Breast epithelium (tissue), 3 donors: ENCODE measurements around the gene PPP6R1.

ENCODE experiments used
- POLR2A ChIP-seq: fragments of 450-650 bp; IDR thresholded peaks from one replicate; pipeline ENCODE4 v1.6.1; 2016; ENCODE audit warnings: antibody characterized with exemption, mild to moderate bottlenecking, moderate library complexity
- POLR2AphosphoS5 ChIP-seq, 3 donors: sonication (generic); formaldehyde crosslinking; IDR thresholded peaks; one replicate each; pipeline ENCODE4 v1.6.1; 2017; ENCODE audit warnings: antibody characterized with exemption in 3 of 3
- TF ChIP-seq, protein P1 (sequence below), 3 donors: fragments of 450-650 bp; IDR thresholded peaks; one replicate each; pipeline ENCODE4 v1.5.1; 2016 to 2017; ENCODE audit warnings: antibody characterized with exemption in 3 of 3, mild to moderate bottlenecking in 3 of 3, moderate library complexity in 3 of 3

DNA sequence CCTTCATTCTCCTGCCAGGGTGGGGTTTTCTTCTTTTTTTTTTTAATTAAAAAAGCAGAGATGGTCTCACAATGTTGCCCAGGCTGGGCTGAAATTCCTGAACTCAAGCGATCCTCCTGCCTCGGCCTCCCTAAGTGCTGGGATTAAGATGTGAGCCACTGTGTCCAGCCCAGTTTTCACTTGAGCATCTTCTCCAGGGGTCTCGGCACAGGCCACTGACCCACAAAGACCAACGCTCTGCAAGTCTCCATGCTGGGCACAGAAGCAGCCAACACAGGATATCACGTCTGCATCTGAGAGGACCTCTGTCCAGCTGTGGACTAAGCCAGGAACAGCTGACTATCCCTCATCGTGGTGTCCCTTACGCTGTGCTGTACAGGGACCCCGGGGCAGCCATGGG, 20.8 kb downstream of the PPP6R1 start:
- TF ChIP-seq, protein P1, sequence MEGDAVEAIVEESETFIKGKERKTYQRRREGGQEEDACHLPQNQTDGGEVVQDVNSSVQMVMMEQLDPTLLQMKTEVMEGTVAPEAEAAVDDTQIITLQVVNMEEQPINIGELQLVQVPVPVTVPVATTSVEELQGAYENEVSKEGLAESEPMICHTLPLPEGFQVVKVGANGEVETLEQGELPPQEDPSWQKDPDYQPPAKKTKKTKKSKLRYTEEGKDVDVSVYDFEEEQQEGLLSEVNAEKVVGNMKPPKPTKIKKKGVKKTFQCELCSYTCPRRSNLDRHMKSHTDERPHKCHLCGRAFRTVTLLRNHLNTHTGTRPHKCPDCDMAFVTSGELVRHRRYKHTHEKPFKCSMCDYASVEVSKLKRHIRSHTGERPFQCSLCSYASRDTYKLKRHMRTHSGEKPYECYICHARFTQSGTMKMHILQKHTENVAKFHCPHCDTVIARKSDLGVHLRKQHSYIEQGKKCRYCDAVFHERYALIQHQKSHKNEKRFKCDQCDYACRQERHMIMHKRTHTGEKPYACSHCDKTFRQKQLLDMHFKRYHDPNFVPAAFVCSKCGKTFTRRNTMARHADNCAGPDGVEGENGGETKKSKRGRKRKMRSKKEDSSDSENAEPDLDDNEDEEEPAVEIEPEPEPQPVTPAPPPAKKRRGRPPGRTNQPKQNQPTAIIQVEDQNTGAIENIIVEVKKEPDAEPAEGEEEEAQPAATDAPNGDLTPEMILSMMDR (IDR thresholded peaks at IDR 0.05): no peak
- TF ChIP-seq POLR2A: no peak
- no peak for TF ChIP-seq POLR2AphosphoS5 (IDR thresholded peaks at IDR 0.05)
